ENCODE data around the gene ARHGAP26. TPM values are rescaled to one million over a fixed set of nuclear protein-coding genes. Genes with fewer than 3 reads are reported as not detected.

Gene ARHGAP26
- total and polyA plus RNA-seq, 2 experiments from 2014 or later = 9.5 to 16.8 TPM

DNA sequence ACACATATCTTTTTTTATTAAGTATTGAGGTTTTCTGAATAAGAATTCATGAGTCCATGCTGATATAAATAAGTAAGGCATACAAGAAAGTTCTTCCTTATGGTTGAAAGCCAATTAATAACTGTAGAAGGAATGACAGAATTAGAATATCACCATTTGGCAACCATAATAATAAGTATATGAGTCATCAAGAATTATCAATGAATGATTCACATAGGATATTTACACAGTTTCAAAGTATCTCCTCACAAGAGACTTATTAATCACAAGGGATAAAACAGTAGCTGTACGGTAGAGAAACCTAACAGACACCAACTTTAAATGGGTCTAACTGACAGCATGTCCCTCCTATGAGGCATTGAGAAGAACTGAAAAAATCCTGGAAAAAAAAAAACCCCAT is 471.7 kb downstream of the ARHGAP26 start:
- Histone ChIP-seq H3K4me1 (ENCODE audit: insufficient read depth) (no peaks in the 10 kb centered on the region), H3K9me2 (ENCODE audit: insufficient read depth) (0 out of 2 replicates have a peak, but pooled peaks cover 3% of the 10 kb centered on the region), H3K27ac (ENCODE audit: low read depth) (no peak overlapping the region), H3K36me3 (ENCODE audit: insufficient read depth) (no peaks in the 10 kb centered on the region), H3K4me3 (no peak overlapping the region), H3K79me2 (replicated peaks; ENCODE audit: insufficient read depth) (no peaks in the 10 kb centered on the region), H2AFZ (no peak overlapping the region), H3F3A (replicated peaks; ENCODE audit: low read depth) (no peaks in the 10 kb centered on the region), H3K4me2 (no peak overlapping the region), H4K20me1 (replicated peaks; ENCODE audit: insufficient read depth) (no peaks in the 10 kb centered on the region), H3K27me3 (ENCODE audit: insufficient read depth) (no peaks in the 10 kb centered on the region)
- Mint-ChIP-seq H3K9me3 (no peaks in the 10 kb centered on the region; the same call in 2 of the 3 replicates), H3K27me3 (ENCODE audit: insufficient read depth, low read depth, poor library complexity) (peaks cover 3% of the 10 kb centered on the region), H3K4me3 (no peak overlapping the region), H3K4me1 (peaks cover 4% of the 10 kb centered on the region; the same call in 2 of the 3 replicates), H3K36me3 (ENCODE audit: low read depth) (no peaks in the 10 kb centered on the region), H3K27ac (no peak overlapping the region)
- TF ChIP-seq JUNB (IDR thresholded peaks at IDR 0.05; ENCODE audit: unreplicated experiment) (no peak), ZNF114 (CRISPR knock-in tag; IDR thresholded peaks at IDR 0.05) (no peak), NANOG (IDR thresholded peaks at IDR 0.05; ENCODE audit: borderline replicate concordance) (no peak), STAT1 (IDR thresholded peaks at IDR 0.05; ENCODE audit: unreplicated experiment) (no peak), POLR2AphosphoS5 (IDR thresholded peaks at IDR 0.05; ENCODE audit: low read depth) (no peak), ZNF462 (CRISPR knock-in tag; IDR thresholded peaks at IDR 0.05) (no peak), CREB1 (CRISPR knock-in tag; IDR thresholded peaks at IDR 0.05; ENCODE audit: low read depth) (no peak), EZH2phosphoT487 (IDR thresholded peaks at IDR 0.05; ENCODE audit: unreplicated experiment) (no peak)
- TF ChIP-seq, protein P1, sequence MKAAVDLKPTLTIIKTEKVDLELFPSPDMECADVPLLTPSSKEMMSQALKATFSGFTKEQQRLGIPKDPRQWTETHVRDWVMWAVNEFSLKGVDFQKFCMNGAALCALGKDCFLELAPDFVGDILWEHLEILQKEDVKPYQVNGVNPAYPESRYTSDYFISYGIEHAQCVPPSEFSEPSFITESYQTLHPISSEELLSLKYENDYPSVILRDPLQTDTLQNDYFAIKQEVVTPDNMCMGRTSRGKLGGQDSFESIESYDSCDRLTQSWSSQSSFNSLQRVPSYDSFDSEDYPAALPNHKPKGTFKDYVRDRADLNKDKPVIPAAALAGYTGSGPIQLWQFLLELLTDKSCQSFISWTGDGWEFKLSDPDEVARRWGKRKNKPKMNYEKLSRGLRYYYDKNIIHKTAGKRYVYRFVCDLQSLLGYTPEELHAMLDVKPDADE (IDR thresholded peaks at IDR 0.05) = no peak
- TF ChIP-seq, protein P2, sequence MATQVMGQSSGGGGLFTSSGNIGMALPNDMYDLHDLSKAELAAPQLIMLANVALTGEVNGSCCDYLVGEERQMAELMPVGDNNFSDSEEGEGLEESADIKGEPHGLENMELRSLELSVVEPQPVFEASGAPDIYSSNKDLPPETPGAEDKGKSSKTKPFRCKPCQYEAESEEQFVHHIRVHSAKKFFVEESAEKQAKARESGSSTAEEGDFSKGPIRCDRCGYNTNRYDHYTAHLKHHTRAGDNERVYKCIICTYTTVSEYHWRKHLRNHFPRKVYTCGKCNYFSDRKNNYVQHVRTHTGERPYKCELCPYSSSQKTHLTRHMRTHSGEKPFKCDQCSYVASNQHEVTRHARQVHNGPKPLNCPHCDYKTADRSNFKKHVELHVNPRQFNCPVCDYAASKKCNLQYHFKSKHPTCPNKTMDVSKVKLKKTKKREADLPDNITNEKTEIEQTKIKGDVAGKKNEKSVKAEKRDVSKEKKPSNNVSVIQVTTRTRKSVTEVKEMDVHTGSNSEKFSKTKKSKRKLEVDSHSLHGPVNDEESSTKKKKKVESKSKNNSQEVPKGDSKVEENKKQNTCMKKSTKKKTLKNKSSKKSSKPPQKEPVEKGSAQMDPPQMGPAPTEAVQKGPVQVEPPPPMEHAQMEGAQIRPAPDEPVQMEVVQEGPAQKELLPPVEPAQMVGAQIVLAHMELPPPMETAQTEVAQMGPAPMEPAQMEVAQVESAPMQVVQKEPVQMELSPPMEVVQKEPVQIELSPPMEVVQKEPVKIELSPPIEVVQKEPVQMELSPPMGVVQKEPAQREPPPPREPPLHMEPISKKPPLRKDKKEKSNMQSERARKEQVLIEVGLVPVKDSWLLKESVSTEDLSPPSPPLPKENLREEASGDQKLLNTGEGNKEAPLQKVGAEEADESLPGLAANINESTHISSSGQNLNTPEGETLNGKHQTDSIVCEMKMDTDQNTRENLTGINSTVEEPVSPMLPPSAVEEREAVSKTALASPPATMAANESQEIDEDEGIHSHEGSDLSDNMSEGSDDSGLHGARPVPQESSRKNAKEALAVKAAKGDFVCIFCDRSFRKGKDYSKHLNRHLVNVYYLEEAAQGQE (IDR thresholded peaks at IDR 0.05; ENCODE audit: unreplicated experiment) = no peak
- no peak for ATAC-seq
- DNase-seq (ENCODE audit: low spot score) = no peak

Measured in GM23338 (cell line).